GM21528 (cell line): ENCODE results near the gene SEC31A.
"Not testable (repeated sequence)": the region's sequence is repeated elsewhere in the genome, so short reads cannot be mapped to it uniquely, and the experiment has no call there.

ENCODE experiments used
- ATAC-seq: cut with Tn5 transposase; IDR thresholded peaks from one replicate; pipeline ENCODE4 v1.9.1; 2021; ENCODE audit warnings: mild to moderate bottlenecking, moderate library complexity; ENCODE audit not compliant: unreplicated experiment, low FRiP score

The SEC31A gene

GRCh38 chr4:82893942-82894341 lies 3.0 kb upstream of the SEC31A start:
- ATAC-seq, result no peak

- ATAC-seq, result no peak
Measured at GRCh38 chr4:82892467-82892802, 1.5 kb upstream of the SEC31A start.

- peak; percentile 3 for ATAC-seq
Measured at GRCh38 chr4:82891707-82892466, 934 bp upstream of the SEC31A start.

GRCh38 chr4:82890528-82890900 lies 439 bp downstream of the SEC31A start:
- ATAC-seq, result peak; percentile 1

- ATAC-seq, result no peak
Measured at GRCh38 chr4:82889287-82889686, 1.7 kb downstream of the SEC31A start.

GRCh38 chr4:82886147-82886942 lies 4.6 kb downstream of the SEC31A start:
- ATAC-seq, result no peak

- no peak for ATAC-seq
Measured at GRCh38 chr4:82885410-82885809, 5.5 kb downstream of the SEC31A start.

- ATAC-seq, result no peak
Measured at GRCh38 chr4:82868572-82868971, 22.4 kb downstream of the SEC31A start.

GRCh38 chr4:82866706-82867385 lies 24.1 kb downstream of the SEC31A start:
- ATAC-seq, result no peak

- ATAC-seq, result not testable (repeated sequence)
Measured at GRCh38 chr4:82866033-82866432, 24.9 kb downstream of the SEC31A start.

GRCh38 chr4:82865592-82865991 lies 25.4 kb downstream of the SEC31A start:
- ATAC-seq, result no peak

GRCh38 chr4:82864336-82864979 lies 26.5 kb downstream of the SEC31A start:
- ATAC-seq, result no peak

- no peak for ATAC-seq
Measured at GRCh38 chr4:82861529-82861928, 29.4 kb downstream of the SEC31A start.

- ATAC-seq, result not testable (repeated sequence)
Measured at GRCh38 chr4:82860487-82860886, 30.5 kb downstream of the SEC31A start.

- ATAC-seq, result no peak
Measured at GRCh38 chr4:82852751-82853285, 38.1 kb downstream of the SEC31A start.

GRCh38 chr4:82851885-82852750 lies 38.8 kb downstream of the SEC31A start:
- no peak for ATAC-seq

GRCh38 chr4:82851318-82851717 lies 39.6 kb downstream of the SEC31A start:
- ATAC-seq, result no peak

- ATAC-seq, result no peak
Measured at GRCh38 chr4:82850684-82851083, 40.3 kb downstream of the SEC31A start.

- no peak for ATAC-seq
Measured at GRCh38 chr4:82848706-82849105, 42.2 kb downstream of the SEC31A start.

GRCh38 chr4:82842593-82842992 lies 48.4 kb downstream of the SEC31A start:
- no peak for ATAC-seq
